H1 (cell line): ENCODE results near the gene SH3RF3. TPM values are rescaled to one million over a fixed set of nuclear protein-coding genes. Genes with fewer than 3 reads are reported as not detected.

Source experiments
- CTCF ChIA-PET: fragments of 300-600 bp; sonication (Branson Sonifier 250); formaldehyde crosslinking; loops from one replicate; lab custom pipeline; 2021; ENCODE audit not compliant: partially characterized antibody; lab: Charles Lee
- POLR2A ChIA-PET: fragments of 300-600 bp; sonication (Branson Sonifier 250); formaldehyde crosslinking; loops from one replicate; lab custom pipeline; 2021; ENCODE audit warnings: inconsistent platforms; ENCODE audit not compliant: partially characterized antibody; lab: Charles Lee
- DNase-seq, 2 experiments: peaks; one replicate each; pipeline versions ENCODE4 v3.0.0 to v3.0.0-alpha.2; 2010 to 2022; ENCODE audit warnings: low spot score in 2 of 2, low read depth in 1 of 2, mixed read lengths in 1 of 2
- FAIRE-seq: peaks from 2 replicates; lab custom pipeline; 2011; peaks lifted over from hg19 to GRCh38; lab: Jason Lieb, UNC
- H2AFZ ChIP-seq: 2 replicates; pipeline ENCODE4 v1.8.1; 2012; ENCODE audit warnings: low read length, inconsistent platforms
- H2AK5ac ChIP-seq: 2 replicates; pipeline ENCODE4 v1.6.1; 2013; ENCODE audit warnings: low read depth, low read length
- H2BK120ac ChIP-seq: replicated peaks from 2 replicates; pipeline ENCODE3; 2013; ENCODE audit warnings: low read depth, low read length, inconsistent platforms
- H2BK12ac ChIP-seq: 2 replicates; pipeline ENCODE4 v1.6.1; 2013; ENCODE audit warnings: low read depth, low read length
- H2BK15ac ChIP-seq: 2 replicates; pipeline ENCODE4 v1.6.1; 2013; ENCODE audit warnings: low read length
- H2BK20ac ChIP-seq: 2 replicates; pipeline ENCODE4 v1.6.1; 2013; ENCODE audit warnings: low read length
- H2BK5ac ChIP-seq: 2 replicates; pipeline ENCODE4 v1.6.1; 2013; ENCODE audit warnings: low read depth, low read length
- H3K14ac ChIP-seq: 2 replicates; pipeline ENCODE4 v1.6.1; 2013; ENCODE audit warnings: inconsistent platforms; ENCODE audit not compliant: insufficient read length
- H3K18ac ChIP-seq: 2 replicates; pipeline ENCODE4 v1.6.1; 2013; ENCODE audit warnings: low read length; ENCODE audit errors: extremely low read depth
- H3K23ac ChIP-seq: 2 replicates; pipeline ENCODE4 v1.6.1; 2013; ENCODE audit warnings: inconsistent platforms; ENCODE audit not compliant: insufficient read length
- H3K23me2 ChIP-seq: 2 replicates; pipeline ENCODE4 v1.6.1; 2013; ENCODE audit warnings: low read depth, low read length
- H3K27ac ChIP-seq: 2 replicates; pipeline ENCODE4 v1.6.1; 2011; ENCODE audit warnings: low read depth, low read length, inconsistent platforms
- H3K27me3 ChIP-seq, 4 experiments: replicated peaks in 1 of 4; 1 replicate in 1 of 4; 2 replicates in 3 of 4; pipeline versions ENCODE4 v1.6.1 to v1.8.1; 2011 to 2013; ENCODE audit warnings: low read length in 3 of 4, mild to moderate bottlenecking in 3 of 4, inconsistent platforms in 2 of 4, mixed read lengths in 2 of 4, moderate library complexity in 1 of 4; ENCODE audit not compliant: control insufficient read depth in 3 of 4, insufficient read depth in 3 of 4; ENCODE audit errors: extremely low read depth in 1 of 4
- H3K36me3 ChIP-seq, 4 experiments: 2 replicates each; pipeline versions ENCODE4 v1.6.1 to v1.8.1; 2011 to 2013; ENCODE audit warnings: mild to moderate bottlenecking in 4 of 4, low read length in 3 of 4, moderate library complexity in 2 of 4, control low read depth in 1 of 4, inconsistent platforms in 1 of 4; ENCODE audit not compliant: insufficient read depth in 4 of 4, control insufficient read depth in 2 of 4
- H3K4ac ChIP-seq: replicated peaks from 2 replicates; pipeline ENCODE3; 2013; ENCODE audit warnings: low read length, low read depth, mixed read lengths, inconsistent platforms; ENCODE audit not compliant: insufficient read length
- H3K4me1 ChIP-seq, 4 experiments: replicated peaks in 1 of 4; 1 replicate in 1 of 4; 2 replicates in 3 of 4; pipeline versions ENCODE4 v1.6.1 to v1.8.1; 2011 to 2013; ENCODE audit warnings: low read length in 3 of 4, inconsistent platforms in 2 of 4, mixed read lengths in 1 of 4; ENCODE audit not compliant: insufficient read depth in 4 of 4, control insufficient read depth in 3 of 4
- H3K4me2 ChIP-seq, 2 experiments: 2 replicates each; pipeline versions ENCODE4 v1.6.1 to v1.8.1; 2011 to 2013; ENCODE audit warnings: low read depth in 2 of 2, low read length in 2 of 2, control low read depth in 1 of 2, inconsistent platforms in 1 of 2, mild to moderate bottlenecking in 1 of 2; ENCODE audit not compliant: insufficient read depth in 1 of 2
- H3K4me3 ChIP-seq, 4 experiments: fragments of 200-600, 300-600 bp in 1 of 4; sonication (generic), shearing (Covaris generic), sonication (Bioruptor Twin) in 1 of 4; 2 replicates each; pipeline versions ENCODE4 v1.5.1 to v1.8.1; 2011 to 2016; ENCODE audit warnings: low read length in 4 of 4, low read depth in 3 of 4, control low read depth in 2 of 4, inconsistent platforms in 2 of 4, mild to moderate bottlenecking in 2 of 4, mixed read lengths in 1 of 4, moderate library complexity in 1 of 4; ENCODE audit not compliant: insufficient read depth in 2 of 4; ENCODE audit errors: extremely low read depth in 1 of 4
- H3K56ac ChIP-seq: replicated peaks from 2 replicates; pipeline ENCODE3; 2013; ENCODE audit warnings: low read depth, mild to moderate bottlenecking, mixed read lengths, low read length, inconsistent platforms; ENCODE audit not compliant: insufficient read length
- H3K79me1 ChIP-seq: 2 replicates; pipeline ENCODE4 v1.6.1; 2013; ENCODE audit warnings: low read depth, low read length, control low read depth
- H3K79me2 ChIP-seq, 2 experiments: 2 replicates each; pipeline versions ENCODE4 v1.6.1 to v1.8.1; 2012 to 2013; ENCODE audit warnings: low read length in 2 of 2, mild to moderate bottlenecking in 2 of 2, inconsistent platforms in 1 of 2; ENCODE audit not compliant: insufficient read depth in 2 of 2, control insufficient read depth in 1 of 2
- H3K9ac ChIP-seq, 4 experiments: replicated peaks in 1 of 4; 1 replicate in 1 of 4; 2 replicates in 3 of 4; pipeline versions ENCODE4 v1.6.1 to v1.8.1; 2011 to 2013; ENCODE audit warnings: low read depth in 3 of 4, low read length in 3 of 4, control low read depth in 2 of 4, mild to moderate bottlenecking in 2 of 4, moderate library complexity in 2 of 4, inconsistent platforms in 1 of 4; ENCODE audit errors: extremely low read depth in 1 of 4
- H3K9me3 ChIP-seq, 2 experiments: 2 replicates each; pipeline versions ENCODE4 v1.6.1 to v1.8.1; 2012 to 2013; ENCODE audit warnings: mild to moderate bottlenecking in 2 of 2, moderate library complexity in 2 of 2, control low read depth in 1 of 2, inconsistent platforms in 1 of 2, low read depth in 1 of 2, low read length in 1 of 2, mixed read lengths in 1 of 2; ENCODE audit not compliant: insufficient read depth in 2 of 2
- H4K20me1 ChIP-seq, 2 experiments: replicated peaks in 1 of 2; 2 replicates each; pipeline versions ENCODE3 to v1.8.1; 2011 to 2013; ENCODE audit warnings: inconsistent platforms in 2 of 2, low read length in 2 of 2, mild to moderate bottlenecking in 1 of 2; ENCODE audit not compliant: insufficient read depth in 2 of 2, control insufficient read depth in 1 of 2
- H4K5ac ChIP-seq: 2 replicates; pipeline ENCODE4 v1.6.1; 2013; ENCODE audit warnings: low read length, low read depth, mixed read lengths, inconsistent platforms; ENCODE audit not compliant: insufficient read length
- H4K8ac ChIP-seq: 2 replicates; pipeline ENCODE4 v1.8.0; 2013; ENCODE audit warnings: mild to moderate bottlenecking, moderate library complexity, low read length, inconsistent platforms; ENCODE audit not compliant: insufficient read depth; ENCODE audit errors: extremely low read depth
- H4K91ac ChIP-seq: replicated peaks from 2 replicates; pipeline ENCODE3; 2013; ENCODE audit warnings: low read length, mixed read lengths, inconsistent platforms; ENCODE audit not compliant: insufficient read length
- BCL11A ChIP-seq, 2 experiments: IDR thresholded peaks; one replicate each; pipeline ENCODE4 v1.6.1; 2011; ENCODE audit warnings: low read depth in 2 of 2, low read length in 2 of 2, mild to moderate bottlenecking in 2 of 2
- CEBPB ChIP-seq: IDR thresholded peaks from 2 replicates; pipeline ENCODE4 v1.6.1; 2012; ENCODE audit warnings: low read depth, low read length
- CREB1 ChIP-seq: IDR thresholded peaks from 2 replicates; pipeline ENCODE4 v1.6.1; 2012; ENCODE audit warnings: inconsistent platforms
- HDAC2 ChIP-seq, 2 experiments: fragments of 300-600 bp in 1 of 2; sonication (generic) in 1 of 2; IDR thresholded peaks; 2 replicates each; pipeline ENCODE4 v1.6.1; 2011 to 2012; ENCODE audit warnings: low read depth in 2 of 2, low read length in 2 of 2, mild to moderate bottlenecking in 2 of 2, moderate library complexity in 2 of 2, borderline replicate concordance in 1 of 2, inconsistent platforms in 1 of 2
- MAX ChIP-seq: IDR thresholded peaks from 2 replicates; pipeline ENCODE4 v1.6.1; 2012; ENCODE audit warnings: inconsistent platforms
- POLR2AphosphoS5 ChIP-seq: IDR thresholded peaks from 2 replicates; pipeline ENCODE4 v1.6.1; 2011; ENCODE audit warnings: low read depth, low read length
- RAD21 ChIP-seq, 2 experiments: IDR thresholded peaks in 1 of 2; conservative IDR thresholded peaks in 1 of 2; 2 replicates each; pipeline ENCODE4 v1.6.1; 2011; ENCODE audit warnings: low read depth in 2 of 2, low read length in 2 of 2, improper control_type of control experiment in 1 of 2, inconsistent platforms in 1 of 2, mild to moderate bottlenecking in 1 of 2, moderate library complexity in 1 of 2
- RBBP5 ChIP-seq: IDR thresholded peaks from 2 replicates; pipeline ENCODE4 v1.7.1; 2012; ENCODE audit warnings: low read depth, mild to moderate bottlenecking, inconsistent platforms, low read length, moderate library complexity, borderline replicate concordance
- SIRT6 ChIP-seq: IDR thresholded peaks from one replicate; pipeline ENCODE4 v1.7.1; 2012; ENCODE audit warnings: low read length, inconsistent platforms
- SUZ12 ChIP-seq: fragments of 200-600 bp; sonication (generic); IDR thresholded peaks from 2 replicates; pipeline ENCODE4 v1.6.1; 2012; ENCODE audit warnings: mild to moderate bottlenecking, inconsistent platforms, low read length, moderate library complexity, mixed read lengths
- TAF1 ChIP-seq: IDR thresholded peaks from 2 replicates; pipeline ENCODE4 v1.6.1; 2011; ENCODE audit warnings: mild to moderate bottlenecking, low read depth, low read length
- TEAD4 ChIP-seq: IDR thresholded peaks from 2 replicates; pipeline ENCODE4 v1.6.1; 2012; ENCODE audit warnings: low read depth, low read length, inconsistent platforms, mixed read lengths
- ZNF274 ChIP-seq: IDR thresholded peaks from 2 replicates; pipeline ENCODE4 v1.7.0; 2012; ENCODE audit warnings: low read length, borderline replicate concordance; ENCODE audit errors: extremely low read depth
- WGBS, 2 experiments: shearing (Covaris generic) in 1 of 2; methylation state at CpG; one replicate each; pipeline versions ENCODE4 v1.1.6 to v1.1.7; 2013 to 2015; ENCODE audit warnings: low lambda C conversion rate in 2 of 2, mixed read lengths in 2 of 2, inconsistent platforms in 1 of 2, low coverage in 1 of 2, missing lambda C conversion rate in 1 of 2; ENCODE audit not compliant: insufficient replicate concordance in 2 of 2, insufficient coverage in 1 of 2, insufficient read length in 1 of 2; ENCODE audit errors: extremely low coverage in 1 of 2, missing lambda C conversion rate in 1 of 2; 5-methylcytosine and 5-hydroxymethylcytosine counted together
- polyA plus RNA-seq, 7 experiments: library from polyadenylated mRNA; depleted of rRNA in 3 of 7; stranded (reverse) in 5 of 7; unstranded in 2 of 7; fragments of >200 nt in 5 of 7; fragments of 200-250 nt in 2 of 7; gene quantifications; 1 replicate in 5 of 7; 2 replicates in 1 of 7; 4 replicates in 1 of 7; pipeline versions ENCODE4 v1.2.1 to v1.2.3, GENCODE V29; 2011 to 2013; ENCODE audit warnings: missing spikeins in 2 of 7, mixed read lengths in 2 of 7
- total RNA-seq: library from RNA; stranded (reverse); fragmentation: NEBNext Ultra II Directional; extraction: Animal tissue kit (Norgen Biotek cat#: 25700); gene quantifications from 2 replicates; pipeline ENCODE4 v1.2.1, GENCODE V29; 2021

SH3RF3 gene
- total and polyA plus RNA-seq, 2 of the 8 experiments (the other 6 are each of a cell fraction or from before 2014, with no cell fraction given), result 0.11 to 0.65 TPM

GRCh38 chr2:109435901-109436598 is 307.0 kb downstream of the SH3RF3 start:
- Histone ChIP-seq H2BK20ac (no peak overlapping the region), H4K91ac (no peak overlapping the region), H2AFZ (no peak overlapping the region), H3K4me3 (no peak overlapping the region), H3K23me2 (no peaks in the 10 kb centered on the region), H3K4me1 (no peaks in the 10 kb centered on the region), H4K5ac (no peak overlapping the region), H2BK5ac (no peak overlapping the region), H2BK12ac (no peak overlapping the region), H3K56ac (no peak overlapping the region), H3K9ac (no peak overlapping the region), H3K9me3 (0 out of 4 replicates have a peak, but pooled peaks cover 0 to 2% of the 10 kb centered on the region in 2 experiments), H2BK120ac (no peak overlapping the region), H3K14ac (no peak overlapping the region), H4K20me1 (no peaks in the 10 kb centered on the region), H3K79me2 (no peaks in the 10 kb centered on the region), H3K4me2 (no peak overlapping the region), H3K36me3 (no peaks in the 10 kb centered on the region), H3K27me3 (no peaks in the 10 kb centered on the region), H3K79me1 (no peaks in the 10 kb centered on the region), H2BK15ac (no peak overlapping the region), H3K18ac (no peak overlapping the region), H4K8ac (no peak overlapping the region), H2AK5ac (no peak overlapping the region), H3K23ac (no peak overlapping the region), H3K27ac (no peak overlapping the region), H3K4ac (no peak overlapping the region)
- DNase-seq (no peak), FAIRE-seq (no peak)
- ChIA-PET POLR2A (interaction anchor here (0.6 kb wide), 2 partner anchors 17 to 35 kb away, joined by 3 read pairs; no protein-coding TSS in a partner anchor), CTCF (interaction anchor here (1.1 to 3.1 kb wide), 3 partner anchors 11 to 29 kb away, joined by 3 to 9 read pairs (median 3); no protein-coding TSS in a partner anchor)
- 94% methylated on average over 13 of the region's 13 CpGs; no CpG with 5 or more reads in 1 of the 2 experiments for WGBS, 2 experiments
- TF ChIP-seq SUZ12, result no peak
- TF ChIP-seq CEBPB, result no peak
- TF ChIP-seq TAF1, result no peak
- TF ChIP-seq SIRT6, result no peak
- no peak for TF ChIP-seq CREB1
- no peak for TF ChIP-seq MAX
- TF ChIP-seq ZNF274, result no peak
- no peak for TF ChIP-seq RAD21 (IDR thresholded peaks at IDR 0.05 in 1 of 2, conservative IDR thresholded peaks at IDR 0.05 in 1 of 2; ENCODE audit: low read depth in 2 of 2, low read length in 2 of 2)
- TF ChIP-seq BCL11A (IDR thresholded peaks at IDR 0.05; ENCODE audit: low read depth in 2 of 2, low read length in 2 of 2), result no peak
- no peak for TF ChIP-seq HDAC2 (IDR thresholded peaks at IDR 0.05; ENCODE audit: borderline replicate concordance in 1 of 2, low read depth in 2 of 2, low read length in 2 of 2)
- TF ChIP-seq RBBP5, result no peak
- no peak for TF ChIP-seq TEAD4
- TF ChIP-seq POLR2AphosphoS5, result no peak
